ENCODE results near the gene KCNJ14. TPM values are rescaled to one million over a fixed set of nuclear protein-coding genes. Genes with fewer than 3 reads are reported as not detected.

Gene KCNJ14
- polyA plus RNA-seq, 1 of the 3 experiments (the other 2 are of a cell fraction): 1.2 TPM

GRCh38 chr19:48512504-48513288, 57.3 kb downstream of the KCNJ14 start:
- peaks cover 11% of the 10 kb centered on the region for H3F3A ChIP-seq (replicated peaks; ENCODE audit: insufficient read depth)
- H3K4me1 ChIP-seq (ENCODE audit: control insufficient read depth in 1 of 2, insufficient read depth in 2 of 2, low read depth in 1 of 2, low read length in 1 of 2): peaks cover 0 to 22% of the 10 kb centered on the region in 2 experiments; a peak in 1 of 4 replicates
- no peaks in the 10 kb centered on the region for H3K27me3 ChIP-seq (ENCODE audit: insufficient read depth)
- H2AFZ ChIP-seq (ENCODE audit: low read depth): 0 out of 2 replicates have a peak overlapping the region, but pooled peaks have one; percentile 61
- TF ChIP-seq TEAD4 (IDR thresholded peaks at IDR 0.05; ENCODE audit: borderline replicate concordance, insufficient read depth): no peak
- no peak for TF ChIP-seq SIN3A (IDR thresholded peaks at IDR 0.05; ENCODE audit: borderline replicate concordance, low read depth, low read length)
- no peak for TF ChIP-seq EZH2phosphoT487 (IDR thresholded peaks at IDR 0.05; ENCODE audit: borderline replicate concordance, low read depth)
- CTCF ChIA-PET: interaction anchor here (1.0 to 8.8 kb wide), 2 partner anchors 74 to 77 kb away, joined by 3 to 142 read pairs; no protein-coding TSS in a partner anchor
- no peaks in the 10 kb centered on the region for H3K9me3 ChIP-seq
- H3K36me3 ChIP-seq (replicated peaks in 1 of 2; ENCODE audit: control insufficient read depth in 1 of 2, insufficient read depth in 2 of 2, low read length in 1 of 2): no peaks in the 10 kb centered on the region
- no peaks in the 10 kb centered on the region for H4K20me1 ChIP-seq (ENCODE audit: insufficient read depth)
- H3K27ac ChIP-seq (ENCODE audit: low read depth in 2 of 2, low read length in 1 of 2): no peak overlapping the region
- peak overlapping the region; percentile 58 to 72 for H3K4me3 ChIP-seq (ENCODE audit: low read depth in 2 of 2, low read length in 1 of 2)
- DNase-seq: no peak
- no peaks in the 10 kb centered on the region for H3K79me2 ChIP-seq (ENCODE audit: insufficient read depth)
- no peak overlapping the region for H3K9ac ChIP-seq
- POLR2A ChIA-PET: no interaction called here
- 67% methylated on average over 19 of the region's 19 CpGs for WGBS (ENCODE audit: low lambda C conversion rate)
- no peaks in the 10 kb centered on the region for H3K9me2 ChIP-seq
- peak overlapping the region; percentile 88 for H3K4me2 ChIP-seq

GRCh38 chr19:48513289-48514122, 58.1 kb downstream of the KCNJ14 start:
- Histone ChIP-seq H3K4me2 (peak overlapping the region; percentile 88), H3K27me3 (ENCODE audit: insufficient read depth) (no peaks in the 10 kb centered on the region), H3K9me2 (no peaks in the 10 kb centered on the region), H3K4me1 (ENCODE audit: control insufficient read depth in 1 of 2, insufficient read depth in 2 of 2, low read depth in 1 of 2, low read length in 1 of 2) (peaks cover 0 to 22% of the 10 kb centered on the region in 2 experiments; a peak in 1 of 4 replicates), H3K79me2 (ENCODE audit: insufficient read depth) (no peaks in the 10 kb centered on the region), H3K9ac (no peak overlapping the region), H4K20me1 (ENCODE audit: insufficient read depth) (no peaks in the 10 kb centered on the region), H3K4me3 (ENCODE audit: low read depth in 2 of 2, low read length in 1 of 2) (peak overlapping the region; percentile 58 to 72), H3K9me3 (no peaks in the 10 kb centered on the region), H2AFZ (ENCODE audit: low read depth) (peak overlapping the region; percentile 61; the same call in 1 of the 2 replicates), H3K36me3 (replicated peaks in 1 of 2; ENCODE audit: control insufficient read depth in 1 of 2, insufficient read depth in 2 of 2, low read length in 1 of 2) (no peaks in the 10 kb centered on the region), H3F3A (replicated peaks; ENCODE audit: insufficient read depth) (peaks cover 11% of the 10 kb centered on the region), H3K27ac (ENCODE audit: low read depth in 2 of 2, low read length in 1 of 2) (peak overlapping the region in 1 of 2 experiments; percentile 85; a peak in 2 of 4 replicates)
- WGBS (ENCODE audit: low lambda C conversion rate): under 1% methylated on average over 35 of the region's 54 CpGs
- ChIA-PET POLR2A (interaction anchor here (1.0 to 1.7 kb wide), 2 partner anchors 17 to 106 kb away, joined by 3 to 4 read pairs; partner anchors contain the start of genes RPL18 and SPHK2), CTCF (interaction anchor here (0.6 to 1.1 kb wide), 4 partner anchors 19 to 76 kb away, joined by 3 to 4 read pairs (median 4); no protein-coding TSS in a partner anchor)
- peak; percentile 86 for DNase-seq
- TF ChIP-seq, protein P1, sequence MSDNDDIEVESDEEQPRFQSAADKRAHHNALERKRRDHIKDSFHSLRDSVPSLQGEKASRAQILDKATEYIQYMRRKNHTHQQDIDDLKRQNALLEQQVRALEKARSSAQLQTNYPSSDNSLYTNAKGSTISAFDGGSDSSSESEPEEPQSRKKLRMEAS (IDR thresholded peaks at IDR 0.05; ENCODE audit: low read depth): 0 out of 2 replicates have a peak, but pooled peaks have one; percentile 0
- TF ChIP-seq, protein P2, sequence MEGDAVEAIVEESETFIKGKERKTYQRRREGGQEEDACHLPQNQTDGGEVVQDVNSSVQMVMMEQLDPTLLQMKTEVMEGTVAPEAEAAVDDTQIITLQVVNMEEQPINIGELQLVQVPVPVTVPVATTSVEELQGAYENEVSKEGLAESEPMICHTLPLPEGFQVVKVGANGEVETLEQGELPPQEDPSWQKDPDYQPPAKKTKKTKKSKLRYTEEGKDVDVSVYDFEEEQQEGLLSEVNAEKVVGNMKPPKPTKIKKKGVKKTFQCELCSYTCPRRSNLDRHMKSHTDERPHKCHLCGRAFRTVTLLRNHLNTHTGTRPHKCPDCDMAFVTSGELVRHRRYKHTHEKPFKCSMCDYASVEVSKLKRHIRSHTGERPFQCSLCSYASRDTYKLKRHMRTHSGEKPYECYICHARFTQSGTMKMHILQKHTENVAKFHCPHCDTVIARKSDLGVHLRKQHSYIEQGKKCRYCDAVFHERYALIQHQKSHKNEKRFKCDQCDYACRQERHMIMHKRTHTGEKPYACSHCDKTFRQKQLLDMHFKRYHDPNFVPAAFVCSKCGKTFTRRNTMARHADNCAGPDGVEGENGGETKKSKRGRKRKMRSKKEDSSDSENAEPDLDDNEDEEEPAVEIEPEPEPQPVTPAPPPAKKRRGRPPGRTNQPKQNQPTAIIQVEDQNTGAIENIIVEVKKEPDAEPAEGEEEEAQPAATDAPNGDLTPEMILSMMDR (IDR thresholded peaks at IDR 0.05): no peak
- TF ChIP-seq TCF12 (IDR thresholded peaks at IDR 0.05): no peak
- peak; percentile 67 for TF ChIP-seq RCOR1 (IDR thresholded peaks at IDR 0.05; ENCODE audit: low read length)
- TF ChIP-seq SIN3A (IDR thresholded peaks at IDR 0.05; ENCODE audit: borderline replicate concordance, low read depth, low read length): no peak
- TF ChIP-seq RFX5 (IDR thresholded peaks at IDR 0.05; ENCODE audit: low read length): no peak
- no peak for TF ChIP-seq GATA2 (CRISPR knock-in tag; IDR thresholded peaks at IDR 0.05)
- no peak for TF ChIP-seq JUND (IDR thresholded peaks at IDR 0.05)
- no peak for TF ChIP-seq ZBTB33 (IDR thresholded peaks at IDR 0.05; ENCODE audit: borderline replicate concordance, low read depth)
- TF ChIP-seq EP300 (IDR thresholded peaks at IDR 0.05; ENCODE audit: borderline replicate concordance in 1 of 2, low read depth in 1 of 2, low read length in 1 of 2): no peak
- TF ChIP-seq CHD2 (IDR thresholded peaks at IDR 0.05; ENCODE audit: low read length, partially characterized antibody): peak; percentile 87
- TF ChIP-seq POLR2AphosphoS5 (IDR thresholded peaks at IDR 0.05; ENCODE audit: low read depth, low read length): no peak; the same call in none of the 2 replicates
- peak; percentile 82 for TF ChIP-seq ELF1 (IDR thresholded peaks at IDR 0.05)
- 0 out of 2 replicates have a peak, but pooled peaks have one; percentile 26 for TF ChIP-seq FOXJ3 (CRISPR knock-in tag; IDR thresholded peaks at IDR 0.05)
- no peak for TF ChIP-seq EZH2phosphoT487 (IDR thresholded peaks at IDR 0.05; ENCODE audit: borderline replicate concordance, low read depth)
- TF ChIP-seq MXI1 (IDR thresholded peaks at IDR 0.05; ENCODE audit: low read depth, low read length): 0 out of 2 replicates have a peak, but pooled peaks have one; percentile 12
- TF ChIP-seq RXRA (IDR thresholded peaks at IDR 0.05; ENCODE audit: borderline replicate concordance, low read depth): no peak
- TF ChIP-seq IRF3 (IDR thresholded peaks at IDR 0.05; ENCODE audit: low read depth, low read length): no peak

Measured in SK-N-SH (cell line).